Endothelial cell (in vitro differentiated cells): Measurements from ENCODE around the gene GIMAP7. TPM values are rescaled to one million over a fixed set of nuclear protein-coding genes. Genes with fewer than 3 reads are reported as not detected.
A peak's percentile ranks its signal among the peaks of the same experiment; 100 is the strongest.

ENCODE experiments used
- DNase-seq: peaks from one replicate; pipeline ENCODE4 v3.0.0; 2021; ENCODE audit warnings: low spot score
- H3K27ac Mint-ChIP-seq: one replicate; pipeline ENCODE4 v1.8.0; 2021; ENCODE audit warnings: mixed read lengths, inconsistent platforms; ENCODE audit not compliant: unreplicated experiment
- H3K27me3 Mint-ChIP-seq: one replicate; pipeline ENCODE4 v1.8.0; 2021; ENCODE audit warnings: mild to moderate bottlenecking, moderate library complexity, mixed read lengths, inconsistent platforms; ENCODE audit not compliant: unreplicated experiment
- H3K36me3 Mint-ChIP-seq: one replicate; pipeline ENCODE4 v1.8.0; 2021; ENCODE audit warnings: mild to moderate bottlenecking, low read depth, mixed read lengths, inconsistent platforms; ENCODE audit not compliant: unreplicated experiment
- H3K4me1 Mint-ChIP-seq: one replicate; pipeline ENCODE4 v1.8.0; 2021; ENCODE audit warnings: mild to moderate bottlenecking, mixed read lengths, inconsistent platforms; ENCODE audit not compliant: unreplicated experiment
- H3K4me3 Mint-ChIP-seq: one replicate; pipeline ENCODE4 v1.8.0; 2021; ENCODE audit warnings: mild to moderate bottlenecking, mixed read lengths, inconsistent platforms; ENCODE audit not compliant: unreplicated experiment
- H3K9me3 Mint-ChIP-seq: one replicate; pipeline ENCODE4 v1.8.0; 2021; ENCODE audit warnings: mixed read lengths, inconsistent platforms; ENCODE audit not compliant: unreplicated experiment
- CTCF ChIP-seq: fragments of 200-600 bp; sonication (generic); IDR thresholded peaks from one replicate; pipeline ENCODE4 v1.5.0; 2021; ENCODE audit warnings: antibody characterized with exemption; ENCODE audit not compliant: unreplicated experiment
- total RNA-seq: library from RNA; stranded (reverse); fragmentation: NEBNext Ultra II Directional; extraction: Animal tissue kit (Norgen Biotek cat#: 25700); gene quantifications from one replicate; pipeline ENCODE4 v1.2.1, GENCODE V29; 2021; ENCODE audit not compliant: unreplicated experiment

The GIMAP7 gene
- total RNA-seq, 1 donor from 2014 or later = 2.2 TPM

- Mint-ChIP-seq H3K4me1 (peaks cover 54% of the 10 kb centered on the region), H3K4me3 (peak overlapping the region; percentile 49), H3K27me3 (peaks cover 4% of the 10 kb centered on the region), H3K36me3 (peaks cover 94% of the 10 kb centered on the region), H3K9me3 (peaks cover 5% of the 10 kb centered on the region), H3K27ac (peak overlapping the region; percentile 71)
- TF ChIP-seq CTCF = no peak
- no peak for DNase-seq
Measured at GRCh38 chr7:150471886-150472285, 42.8 kb upstream of the GIMAP7 start.

- peaks cover 8% of the 10 kb centered on the region for H3K27me3 Mint-ChIP-seq
- H3K9me3 Mint-ChIP-seq = peaks cover 5% of the 10 kb centered on the region
- no peak for DNase-seq
- TF ChIP-seq CTCF = no peak
- H3K4me3 Mint-ChIP-seq = peak overlapping the region; percentile 45
- H3K4me1 Mint-ChIP-seq = peaks cover 55% of the 10 kb centered on the region
- H3K36me3 Mint-ChIP-seq = peaks cover 94% of the 10 kb centered on the region
- no peak overlapping the region for H3K27ac Mint-ChIP-seq
Measured at GRCh38 chr7:150473902-150474301, 40.8 kb upstream of the GIMAP7 start.

- no peak for TF ChIP-seq CTCF
- H3K27me3 Mint-ChIP-seq = peaks cover 10% of the 10 kb centered on the region
- peaks cover 57% of the 10 kb centered on the region for H3K4me1 Mint-ChIP-seq
- no peak overlapping the region for H3K27ac Mint-ChIP-seq
- peak overlapping the region; percentile 85 for H3K4me3 Mint-ChIP-seq
- H3K9me3 Mint-ChIP-seq = peaks cover 5% of the 10 kb centered on the region
- peaks cover 84% of the 10 kb centered on the region for H3K36me3 Mint-ChIP-seq
- DNase-seq = no peak
Measured at GRCh38 chr7:150476285-150476684, 38.4 kb upstream of the GIMAP7 start.

- Mint-ChIP-seq H3K4me3 (peak overlapping the region; percentile 85), H3K27ac (peak overlapping the region; percentile 37), H3K4me1 (peaks cover 60% of the 10 kb centered on the region), H3K27me3 (peaks cover 10% of the 10 kb centered on the region), H3K9me3 (peaks cover 5% of the 10 kb centered on the region), H3K36me3 (peaks cover 84% of the 10 kb centered on the region)
- no peak for DNase-seq
- no peak for TF ChIP-seq CTCF
Measured at GRCh38 chr7:150476819-150477631, 37.6 kb upstream of the GIMAP7 start.

GRCh38 chr7:150479023-150479716 lies 35.5 kb upstream of the GIMAP7 start:
- H3K27ac Mint-ChIP-seq = peak overlapping the region; percentile 78
- peaks cover 72% of the 10 kb centered on the region for H3K4me1 Mint-ChIP-seq
- peak overlapping the region; percentile 83 for H3K4me3 Mint-ChIP-seq
- peaks cover 5% of the 10 kb centered on the region for H3K9me3 Mint-ChIP-seq
- peaks cover 65% of the 10 kb centered on the region for H3K36me3 Mint-ChIP-seq
- peaks cover 8% of the 10 kb centered on the region for H3K27me3 Mint-ChIP-seq
- no peak for DNase-seq
- no peak for TF ChIP-seq CTCF
